Measurements from ENCODE around the gene TMEM138.

Gene TMEM138

DNA sequence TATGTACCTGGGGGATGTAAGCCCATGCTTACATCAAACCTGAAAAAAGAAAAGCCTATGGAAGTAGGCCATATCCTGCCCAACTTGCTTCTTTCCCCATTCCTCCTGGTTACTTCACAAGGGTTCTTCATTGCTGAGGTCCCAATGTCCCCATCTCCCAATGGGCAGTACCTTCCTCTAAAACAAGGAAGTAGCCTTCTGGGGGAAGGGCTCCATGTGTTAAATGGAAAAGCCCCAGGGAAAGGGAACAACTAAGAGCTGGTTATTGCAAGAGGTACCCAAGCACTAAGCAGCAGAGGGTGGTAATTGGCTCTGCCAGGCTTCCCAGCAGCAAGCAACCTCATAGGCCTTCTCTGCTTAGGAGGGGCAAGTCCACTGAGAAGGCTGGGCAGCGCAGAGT lies 41.5 kb downstream of the TMEM138 start:
- H3K36me3 ChIP-seq, result peaks cover 84% of the 10 kb centered on the region
- no peak for TF ChIP-seq Cebpa-rat (IDR thresholded peaks at IDR 0.05)
- H3K4me2 ChIP-seq, result no peak overlapping the region
- no peaks in the 10 kb centered on the region for H3K9me3 ChIP-seq
- no peak overlapping the region for H3K4me3 ChIP-seq
- H3K9ac ChIP-seq, result no peak overlapping the region
- H4K20me1 ChIP-seq, result peaks cover 51% of the 10 kb centered on the region
- H3K4me1 ChIP-seq, result no peaks in the 10 kb centered on the region
- H3K27ac ChIP-seq, result no peak overlapping the region
- H3K27me3 ChIP-seq, result no peaks in the 10 kb centered on the region

DNA sequence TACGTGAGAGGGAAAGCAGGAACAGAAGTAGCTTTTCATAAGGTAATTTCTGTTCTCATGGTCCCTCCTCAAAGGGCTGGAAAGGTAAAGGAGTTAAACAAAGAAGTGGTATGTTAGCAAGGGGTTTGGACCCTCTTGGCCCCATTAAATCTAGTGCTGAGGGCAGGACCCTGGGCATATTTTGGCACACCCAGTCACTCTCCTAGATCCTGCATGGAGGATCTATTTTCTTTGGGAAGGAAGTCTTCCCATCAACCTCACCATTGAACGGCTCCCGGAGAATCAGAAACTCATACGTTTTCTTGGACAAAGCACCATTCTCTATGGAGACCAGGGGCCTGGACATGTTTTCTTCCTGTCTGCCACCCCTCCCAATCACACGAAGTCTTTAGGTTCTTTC lies 41.9 kb downstream of the TMEM138 start:
- Histone ChIP-seq H4K20me1 (peaks cover 52% of the 10 kb centered on the region), H3K9ac (no peak overlapping the region), H3K36me3 (peaks cover 89% of the 10 kb centered on the region), H3K4me2 (no peak overlapping the region), H3K4me3 (no peak overlapping the region), H3K9me3 (no peaks in the 10 kb centered on the region), H3K4me1 (no peaks in the 10 kb centered on the region), H3K27ac (no peak overlapping the region), H3K27me3 (no peaks in the 10 kb centered on the region)
- TF ChIP-seq Cebpa-rat (IDR thresholded peaks at IDR 0.05), result no peak

DNA sequence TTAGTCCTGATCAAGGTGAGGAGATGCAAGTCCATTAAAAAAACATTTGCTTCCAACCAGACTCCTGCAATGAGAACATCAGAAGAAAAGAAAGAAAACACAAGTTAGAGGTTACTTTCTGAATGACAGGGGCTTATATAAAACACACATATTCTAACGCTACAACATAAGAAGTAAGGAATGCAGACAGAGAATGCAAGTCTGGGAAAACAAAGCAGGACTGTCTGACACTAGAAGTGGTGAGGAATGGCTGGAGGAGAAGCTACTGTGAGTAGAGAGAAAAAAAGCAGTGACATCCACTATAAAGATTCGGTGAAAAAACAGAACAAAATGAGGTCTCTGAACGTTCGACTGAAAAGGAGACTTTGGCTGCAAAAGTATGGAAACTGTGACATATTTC lies 42.5 kb downstream of the TMEM138 start:
- H4K20me1 ChIP-seq, result peaks cover 52% of the 10 kb centered on the region
- no peak for TF ChIP-seq Cebpa-rat (IDR thresholded peaks at IDR 0.05)
- H3K4me2 ChIP-seq, result no peak overlapping the region
- H3K4me1 ChIP-seq, result no peaks in the 10 kb centered on the region
- H3K27me3 ChIP-seq, result no peaks in the 10 kb centered on the region
- H3K36me3 ChIP-seq, result peaks cover 94% of the 10 kb centered on the region
- no peak overlapping the region for H3K4me3 ChIP-seq
- H3K27ac ChIP-seq, result no peak overlapping the region
- no peak overlapping the region for H3K9ac ChIP-seq
- no peaks in the 10 kb centered on the region for H3K9me3 ChIP-seq

DNA sequence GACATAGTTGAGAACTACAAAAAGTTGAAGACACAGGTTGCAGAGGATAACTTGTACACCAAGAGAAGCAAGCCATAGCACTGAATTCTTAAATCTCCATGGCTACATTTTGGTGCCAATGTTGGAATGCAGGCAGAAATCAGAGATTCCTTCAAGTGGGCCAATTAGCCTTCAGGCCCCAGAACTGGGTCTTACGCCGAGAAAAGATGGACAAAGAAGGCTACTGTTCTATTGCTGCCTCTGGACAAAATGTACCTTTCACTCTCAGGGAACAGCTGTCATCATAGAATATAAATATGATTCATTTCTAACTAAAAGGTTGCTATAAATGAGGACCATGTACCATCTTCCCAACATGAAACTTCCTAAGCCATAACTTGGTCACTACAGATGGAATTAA lies 43.9 kb downstream of the TMEM138 start:
- Histone ChIP-seq H3K27me3 (no peaks in the 10 kb centered on the region), H4K20me1 (peaks cover 60% of the 10 kb centered on the region), H3K4me3 (no peak overlapping the region), H3K4me2 (no peak overlapping the region), H3K36me3 (peaks cover 100% of the 10 kb centered on the region), H3K4me1 (no peaks in the 10 kb centered on the region), H3K27ac (no peak overlapping the region), H3K9ac (no peak overlapping the region), H3K9me3 (no peaks in the 10 kb centered on the region)
- TF ChIP-seq Cebpa-rat (IDR thresholded peaks at IDR 0.05), result no peak

DNA sequence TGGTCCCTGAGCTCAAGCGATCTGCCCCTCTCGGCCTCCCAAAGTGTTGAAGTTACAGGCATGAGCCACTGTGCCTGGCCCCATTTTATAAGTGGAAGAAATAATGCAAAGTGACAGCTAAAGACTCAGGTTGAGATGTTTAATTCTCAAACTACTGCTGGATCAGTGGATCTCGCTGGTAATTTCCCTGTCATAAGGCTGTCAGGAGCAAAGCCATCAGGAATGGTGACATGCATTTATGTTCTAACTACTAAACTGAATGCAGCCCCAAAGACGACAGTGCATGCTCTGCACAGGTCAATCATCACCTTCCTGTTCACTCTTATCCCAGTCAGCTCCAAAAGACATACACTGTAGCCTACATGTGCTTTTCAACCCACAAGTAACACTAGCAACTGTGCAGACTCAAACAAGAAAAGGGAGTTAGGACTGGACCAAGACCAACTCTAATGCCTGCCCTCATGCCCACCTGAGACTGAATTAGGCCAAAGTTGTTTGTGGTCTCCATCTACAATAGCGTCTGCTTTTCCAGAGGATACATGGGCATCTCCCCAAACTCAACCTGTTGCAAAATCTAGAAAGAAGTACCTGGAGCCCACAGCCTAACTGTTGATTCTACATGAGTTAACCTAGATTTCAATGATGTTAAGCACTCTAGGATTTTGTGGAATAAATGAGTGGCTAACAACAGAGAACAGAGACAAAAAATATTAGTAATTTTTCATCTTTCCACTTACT lies 45.0 kb downstream of the TMEM138 start:
- Histone ChIP-seq H3K27ac (no peak overlapping the region), H4K20me1 (peaks cover 71% of the 10 kb centered on the region), H3K36me3 (peaks cover 100% of the 10 kb centered on the region), H3K4me3 (no peak overlapping the region), H3K9ac (no peak overlapping the region), H3K27me3 (no peaks in the 10 kb centered on the region), H3K4me1 (no peaks in the 10 kb centered on the region), H3K4me2 (no peak overlapping the region), H3K9me3 (no peaks in the 10 kb centered on the region)
- no peak for TF ChIP-seq Cebpa-rat (IDR thresholded peaks at IDR 0.05)

DNA sequence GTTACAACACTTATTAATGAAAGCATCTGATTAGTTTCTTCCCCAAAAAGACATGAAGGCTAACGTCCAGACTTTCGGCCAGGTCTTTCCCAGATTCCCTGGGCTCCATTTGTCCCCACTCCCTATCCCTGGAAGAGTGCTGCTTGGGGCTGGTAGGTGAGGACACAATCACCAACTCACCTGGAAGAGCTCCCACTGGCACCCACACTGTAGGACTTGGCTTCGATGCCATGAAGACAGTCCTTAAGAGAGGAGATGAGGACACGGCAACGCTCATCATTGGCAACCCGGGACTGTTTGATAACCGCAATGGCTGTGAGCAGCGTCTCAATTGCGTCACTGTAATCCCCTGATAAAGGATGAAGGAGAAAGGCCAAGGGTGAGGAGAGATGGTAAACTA lies 49.4 kb downstream of the TMEM138 start:
- H4K20me1 ChIP-seq, result peaks cover 68% of the 10 kb centered on the region
- no peaks in the 10 kb centered on the region for H3K27me3 ChIP-seq
- H3K4me3 ChIP-seq, result no peak overlapping the region
- H3K27ac ChIP-seq, result no peak overlapping the region
- no peaks in the 10 kb centered on the region for H3K9me3 ChIP-seq
- no peak overlapping the region for H3K9ac ChIP-seq
- TF ChIP-seq Cebpa-rat (IDR thresholded peaks at IDR 0.05), result no peak
- H3K4me2 ChIP-seq, result no peak overlapping the region
- peaks cover 100% of the 10 kb centered on the region for H3K36me3 ChIP-seq
- peaks cover 12% of the 10 kb centered on the region for H3K4me1 ChIP-seq

DNA sequence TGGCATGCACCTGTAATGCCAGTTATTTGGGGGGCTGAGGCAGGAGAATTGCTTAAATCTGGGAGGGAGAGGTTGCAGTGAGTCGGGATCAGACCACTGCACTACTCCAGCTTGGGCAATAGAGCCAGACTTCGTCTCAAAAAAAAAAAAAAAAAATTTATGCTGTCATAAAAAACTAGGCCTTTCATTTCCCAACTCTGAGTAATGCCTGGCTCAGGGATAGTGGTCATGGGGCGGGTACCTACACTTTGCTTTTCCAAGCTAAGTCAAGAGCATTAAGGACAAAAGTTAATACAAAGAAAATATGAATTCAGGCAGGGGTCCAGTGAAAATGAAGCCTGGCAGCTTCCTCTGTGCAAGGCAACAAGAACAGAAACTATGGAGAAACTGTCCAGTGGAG lies 51.3 kb downstream of the TMEM138 start:
- Histone ChIP-seq H3K9ac (no peak overlapping the region), H3K9me3 (no peaks in the 10 kb centered on the region), H3K27me3 (no peaks in the 10 kb centered on the region), H3K36me3 (peaks cover 100% of the 10 kb centered on the region), H3K4me2 (no peak overlapping the region), H3K4me1 (peaks cover 12% of the 10 kb centered on the region), H3K4me3 (no peak overlapping the region), H4K20me1 (peaks cover 73% of the 10 kb centered on the region), H3K27ac (no peak overlapping the region)
- TF ChIP-seq Cebpa-rat (IDR thresholded peaks at IDR 0.05), result no peak

DNA sequence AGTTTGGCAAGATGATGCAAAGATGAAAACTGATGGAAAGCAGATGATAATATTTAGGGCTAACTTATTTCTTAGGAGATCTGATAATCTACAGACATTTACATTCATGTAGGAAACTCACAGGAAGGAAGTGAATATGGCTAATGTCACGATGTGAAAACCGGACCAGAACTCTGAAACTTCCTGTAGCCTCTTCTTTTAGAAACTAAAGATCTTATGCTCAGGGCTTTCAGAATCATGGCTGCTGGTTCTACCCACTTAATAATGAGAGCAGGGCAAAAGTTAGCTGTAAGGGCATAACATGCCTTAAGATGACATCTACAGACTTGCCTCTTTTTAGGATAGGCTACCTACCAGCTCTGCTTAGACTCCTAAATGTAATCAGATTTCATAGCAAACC lies 52.4 kb downstream of the TMEM138 start:
- H4K20me1 ChIP-seq, result peaks cover 80% of the 10 kb centered on the region
- peaks cover 100% of the 10 kb centered on the region for H3K36me3 ChIP-seq
- H3K9ac ChIP-seq, result no peak overlapping the region; the same call in 1 of the 2 replicates
- no peaks in the 10 kb centered on the region for H3K27me3 ChIP-seq
- H3K4me3 ChIP-seq, result no peak overlapping the region
- TF ChIP-seq Cebpa-rat (IDR thresholded peaks at IDR 0.05), result no peak
- no peak overlapping the region for H3K4me2 ChIP-seq
- H3K9me3 ChIP-seq, result no peaks in the 10 kb centered on the region
- H3K4me1 ChIP-seq, result peaks cover 12% of the 10 kb centered on the region
- no peak overlapping the region for H3K27ac ChIP-seq

DNA sequence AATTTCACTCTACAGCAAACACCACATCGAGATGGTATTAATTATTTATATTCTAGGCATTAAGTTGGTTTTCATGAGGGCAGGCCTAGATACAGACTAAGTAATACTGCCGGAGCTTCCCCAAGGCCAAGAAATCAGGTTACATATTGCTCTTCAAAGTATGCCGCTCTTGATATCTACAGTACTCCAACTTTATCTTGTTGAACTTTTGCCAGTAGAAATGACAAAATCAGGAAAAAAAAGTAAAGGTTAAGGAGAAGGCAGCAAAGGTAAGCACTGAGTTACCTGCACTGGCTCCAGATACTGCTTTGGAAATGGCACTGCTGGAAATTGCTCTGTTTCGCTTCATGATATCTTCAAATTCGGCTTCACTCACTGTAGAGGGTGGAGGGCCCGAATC lies 53.2 kb downstream of the TMEM138 start:
- Histone ChIP-seq H3K4me1 (peaks cover 12% of the 10 kb centered on the region), H3K4me2 (no peak overlapping the region), H3K27ac (no peak overlapping the region), H3K36me3 (peaks cover 100% of the 10 kb centered on the region), H3K4me3 (no peak overlapping the region), H3K9me3 (no peaks in the 10 kb centered on the region), H3K9ac (no peak overlapping the region), H3K27me3 (no peaks in the 10 kb centered on the region), H4K20me1 (peaks cover 88% of the 10 kb centered on the region)
- TF ChIP-seq Cebpa-rat (IDR thresholded peaks at IDR 0.05), result no peak

DNA sequence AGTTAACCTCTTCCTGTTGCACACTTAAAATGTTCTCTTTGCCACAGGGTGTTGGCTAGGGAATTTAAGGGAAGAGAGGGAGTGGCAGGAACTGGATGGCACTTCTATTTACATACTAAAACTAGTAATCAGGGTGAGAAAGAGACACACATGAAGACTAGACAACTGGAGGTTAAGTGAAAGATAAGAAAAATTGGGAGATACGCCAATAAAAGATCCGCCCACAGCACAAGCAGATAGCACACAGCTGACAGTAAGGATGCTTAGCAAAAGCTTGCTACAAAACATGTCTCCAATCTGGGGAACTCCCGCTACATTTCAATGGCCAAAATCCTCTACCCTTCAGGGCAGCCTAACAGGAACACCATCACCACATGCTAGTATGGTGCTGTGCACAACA lies 54.8 kb downstream of the TMEM138 start:
- H3K36me3 ChIP-seq, result peaks cover 100% of the 10 kb centered on the region
- H3K4me1 ChIP-seq, result peaks cover 12% of the 10 kb centered on the region
- H3K9me3 ChIP-seq, result no peaks in the 10 kb centered on the region
- H3K27me3 ChIP-seq, result no peaks in the 10 kb centered on the region
- TF ChIP-seq Cebpa-rat (IDR thresholded peaks at IDR 0.05), result no peak
- H3K27ac ChIP-seq, result no peak overlapping the region
- H3K9ac ChIP-seq, result no peak overlapping the region
- peaks cover 88% of the 10 kb centered on the region for H4K20me1 ChIP-seq
- no peak overlapping the region for H3K4me3 ChIP-seq
- H3K4me2 ChIP-seq, result no peak overlapping the region

DNA sequence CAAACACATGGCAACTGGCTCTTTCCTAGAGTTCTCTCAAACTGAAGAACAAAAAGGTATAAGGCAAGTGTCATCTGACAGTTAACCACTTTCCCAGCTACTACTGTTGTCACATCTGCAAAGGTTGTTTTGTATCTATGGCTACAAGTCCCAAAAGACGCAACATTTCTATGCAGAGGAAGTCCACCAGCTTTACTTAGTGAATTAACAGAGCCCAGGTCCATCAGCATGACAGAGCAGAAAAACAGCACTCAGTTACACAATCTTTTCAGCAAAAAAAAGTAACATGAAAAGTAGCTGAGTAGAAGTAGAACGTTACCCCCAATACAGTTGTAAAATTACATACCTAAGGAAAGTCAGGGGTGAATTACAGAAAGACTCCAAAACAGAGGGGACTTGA lies 55.5 kb downstream of the TMEM138 start:
- Histone ChIP-seq H3K36me3 (peaks cover 100% of the 10 kb centered on the region), H3K9me3 (no peaks in the 10 kb centered on the region), H3K4me2 (no peak overlapping the region), H3K9ac (no peak overlapping the region), H3K4me3 (no peak overlapping the region), H3K27me3 (no peaks in the 10 kb centered on the region), H3K4me1 (peaks cover 12% of the 10 kb centered on the region), H4K20me1 (peaks cover 88% of the 10 kb centered on the region), H3K27ac (no peak overlapping the region)
- TF ChIP-seq Cebpa-rat (IDR thresholded peaks at IDR 0.05), result no peak
